Femur (tissue), 1 donor: ENCODE measurements around the gene RET.

Source experiments
- DNase-seq: peaks from one replicate; pipeline ENCODE4 v3.0.0-alpha.2; 2017

RET gene

DNA sequence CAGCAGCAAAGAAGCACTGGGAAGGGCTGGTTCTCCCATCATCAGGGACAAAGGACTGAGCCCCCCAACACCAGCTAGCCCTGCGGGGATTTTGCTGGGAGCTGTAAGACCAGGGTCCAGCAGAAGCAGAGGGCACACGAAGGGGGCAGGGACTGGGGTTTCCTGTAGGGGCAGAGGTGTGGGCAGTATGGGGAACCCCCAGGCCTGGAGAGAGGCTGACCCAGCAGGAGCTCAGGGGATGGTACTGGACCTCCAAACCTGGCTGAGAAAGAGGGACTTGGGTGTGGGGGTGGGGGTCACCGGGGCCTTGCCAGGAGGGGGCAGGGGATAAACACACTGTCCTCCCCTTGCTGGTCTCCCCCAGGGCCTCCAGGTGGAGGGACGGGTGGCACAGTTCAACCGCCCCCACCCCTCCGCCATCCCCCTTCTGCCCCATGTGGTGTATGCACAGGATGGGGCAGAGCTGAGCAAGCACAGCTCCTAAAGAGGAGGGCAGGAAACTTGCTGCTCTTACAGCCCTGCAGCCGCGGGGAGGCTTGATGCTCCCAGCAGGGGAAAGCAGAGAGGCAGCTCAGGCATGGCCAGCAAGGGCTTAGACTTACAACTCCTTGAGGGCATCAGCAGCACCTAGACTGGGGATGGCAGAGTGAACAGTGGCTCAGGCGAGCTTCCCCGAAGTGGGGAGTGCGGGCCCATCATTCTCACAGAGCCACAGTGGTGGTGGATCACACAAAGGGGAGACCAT lies 12.4 kb upstream of the RET start:
- DNase-seq, result no peak

DNA sequence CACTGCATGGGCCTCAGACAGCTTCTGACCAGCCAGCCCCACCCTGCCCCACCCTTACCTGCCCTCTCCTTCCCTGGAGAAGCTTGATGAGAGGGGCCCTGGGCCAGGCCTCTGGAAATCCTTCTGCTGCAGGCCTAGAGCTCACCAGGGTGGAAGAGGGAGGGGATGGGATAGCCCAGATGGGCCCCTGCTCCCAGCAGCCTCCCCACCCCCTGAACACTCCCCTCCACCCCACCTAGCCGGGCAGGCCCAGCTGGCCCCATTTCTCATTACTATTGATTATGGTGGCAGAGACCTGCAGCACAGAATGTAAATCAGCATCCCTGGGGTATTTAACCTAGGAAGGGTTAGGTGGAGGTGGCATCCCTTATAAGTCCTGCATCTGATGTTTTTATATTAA lies 11.6 kb upstream of the RET start:
- DNase-seq, result no peak

DNA sequence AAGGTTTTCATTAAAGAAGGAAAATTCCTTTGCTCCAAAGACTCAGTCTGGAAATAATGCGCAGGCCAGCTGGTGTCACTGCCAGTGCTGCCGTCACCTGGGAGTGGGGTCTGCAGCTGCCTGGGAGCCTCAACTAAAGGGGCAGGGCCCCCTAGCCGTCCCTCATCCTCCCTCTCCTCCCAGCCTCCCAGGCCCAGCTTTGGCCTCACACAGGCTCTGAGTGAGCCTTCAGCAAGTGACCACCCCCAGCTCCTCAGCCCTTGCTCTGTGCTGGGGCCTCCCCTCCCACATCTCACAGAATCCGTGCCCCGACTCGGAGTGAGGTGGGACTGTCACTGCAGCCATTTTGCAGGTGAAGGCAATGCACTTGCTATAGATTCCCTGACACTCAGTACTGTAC lies 11.1 kb upstream of the RET start:
- DNase-seq, result no peak

DNA sequence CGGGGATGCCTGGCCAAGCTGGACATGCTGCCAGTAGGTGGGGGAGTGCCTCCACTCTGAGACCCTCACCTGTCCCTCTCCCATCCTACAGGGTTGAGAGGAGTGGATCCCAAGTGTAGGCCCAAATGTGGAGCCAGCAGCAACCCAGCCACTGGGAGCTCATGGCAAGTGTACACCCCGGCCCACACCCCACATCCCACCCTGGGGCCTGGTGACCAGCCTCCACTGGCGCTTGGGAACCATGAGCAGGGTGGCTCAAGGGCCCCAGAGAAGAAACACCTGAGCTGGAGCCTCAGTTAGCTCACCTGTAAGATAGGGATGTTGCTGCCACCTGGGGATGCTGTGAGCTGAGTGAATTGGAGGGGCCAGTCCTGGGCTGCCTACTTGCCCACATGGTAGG lies 10.4 kb upstream of the RET start:
- DNase-seq, result no peak

DNA sequence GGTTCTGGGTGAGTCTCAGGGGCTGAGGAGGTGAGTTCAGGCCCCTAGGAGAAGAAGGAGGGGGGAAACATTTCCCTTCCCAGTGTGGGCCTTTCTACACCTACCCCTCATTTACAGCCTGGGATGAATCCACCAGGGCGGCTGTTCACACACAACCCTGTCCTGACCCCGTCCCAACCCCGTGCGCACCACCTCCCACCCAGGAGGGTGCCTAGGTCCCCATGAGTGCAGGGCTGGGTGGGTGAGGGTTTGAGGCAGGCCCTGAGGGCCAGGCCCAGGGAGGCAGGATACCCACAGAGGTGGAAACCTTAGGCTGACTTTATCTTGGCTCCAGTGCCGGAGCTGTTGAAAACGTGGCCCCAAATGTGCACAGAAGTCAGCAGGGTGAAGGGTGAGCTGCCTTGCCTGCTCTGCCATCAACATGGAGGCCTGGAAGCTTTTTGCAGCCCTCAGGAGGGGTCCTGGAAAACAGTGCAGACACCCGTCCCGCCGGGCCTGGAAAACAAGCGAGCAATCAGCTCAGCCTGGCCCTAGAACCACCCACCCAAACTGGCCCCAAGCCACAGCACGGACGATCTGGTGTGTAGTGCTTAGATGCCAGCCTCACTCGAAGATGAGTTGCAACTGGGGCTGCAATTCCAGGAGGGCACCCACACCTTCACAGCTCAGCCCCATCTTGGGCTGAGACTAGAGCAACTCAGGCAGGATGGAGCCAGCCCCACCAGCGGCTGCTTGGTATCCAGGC lies 9.3 kb upstream of the RET start:
- DNase-seq, result no peak

DNA sequence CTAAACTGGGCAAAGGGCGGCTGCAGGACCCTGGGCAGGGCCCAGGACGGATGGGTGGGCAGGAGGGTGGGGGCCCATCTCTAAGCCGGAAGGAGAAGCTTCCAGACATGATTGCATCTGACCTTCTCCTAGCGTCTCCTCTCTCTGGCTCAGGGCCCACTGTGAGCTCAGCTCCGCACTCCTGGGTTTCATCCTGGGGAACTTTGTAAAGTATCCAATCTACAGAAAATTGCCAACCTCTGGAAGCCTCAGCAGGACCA lies 8.8 kb upstream of the RET start:
- no peak for DNase-seq

DNA sequence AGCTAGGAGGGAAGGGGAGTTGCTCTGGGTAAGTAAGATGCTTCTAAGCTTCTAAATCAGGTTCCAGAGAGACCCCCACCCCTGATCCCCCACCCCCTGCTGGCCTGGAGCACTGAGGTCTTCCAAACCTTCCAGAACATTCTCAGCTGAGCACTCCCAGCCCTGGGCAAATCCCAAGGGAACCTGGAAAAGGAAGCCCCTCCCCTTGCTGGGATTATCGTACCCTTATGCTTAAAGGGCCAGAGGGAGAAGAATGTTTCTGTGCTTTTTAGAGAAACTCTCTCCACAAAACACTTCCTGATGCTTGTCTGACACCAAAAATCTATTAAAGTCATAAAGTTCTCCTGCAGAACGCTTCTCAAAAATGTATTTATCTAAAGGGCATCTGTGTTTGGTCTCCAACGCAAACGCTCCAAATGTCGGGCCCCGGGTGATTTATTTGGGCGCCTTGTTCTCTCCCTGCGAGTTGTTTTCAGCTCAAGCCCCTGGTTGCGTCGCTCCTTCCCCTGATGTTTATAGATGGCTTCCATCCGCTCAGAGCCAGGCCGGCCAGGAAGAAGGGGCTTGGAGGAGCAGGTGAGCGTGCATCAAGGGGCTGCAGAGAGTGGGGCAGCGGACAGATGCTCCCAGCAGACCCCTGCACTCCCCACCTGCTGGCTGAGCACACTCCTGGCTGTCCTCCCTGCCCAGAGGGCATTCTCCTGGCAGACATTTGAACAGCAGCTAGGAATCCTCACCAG lies 8.2 kb upstream of the RET start:
- no peak for DNase-seq

DNA sequence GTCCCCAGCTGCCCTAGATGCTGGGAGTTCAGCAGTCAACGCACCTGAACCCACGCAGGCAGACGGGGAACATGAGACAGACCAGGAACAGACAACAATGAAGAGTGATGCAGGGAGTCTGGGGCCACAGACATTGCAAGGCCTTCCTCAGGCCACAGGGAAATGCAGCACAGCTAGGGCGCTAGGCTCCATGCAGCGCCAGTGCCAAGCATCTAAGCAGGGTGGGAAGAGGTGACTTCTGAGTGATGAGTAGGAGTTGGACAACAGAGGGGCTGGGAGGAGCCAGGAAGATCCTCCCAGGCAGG lies 7.7 kb upstream of the RET start:
- no peak for DNase-seq

DNA sequence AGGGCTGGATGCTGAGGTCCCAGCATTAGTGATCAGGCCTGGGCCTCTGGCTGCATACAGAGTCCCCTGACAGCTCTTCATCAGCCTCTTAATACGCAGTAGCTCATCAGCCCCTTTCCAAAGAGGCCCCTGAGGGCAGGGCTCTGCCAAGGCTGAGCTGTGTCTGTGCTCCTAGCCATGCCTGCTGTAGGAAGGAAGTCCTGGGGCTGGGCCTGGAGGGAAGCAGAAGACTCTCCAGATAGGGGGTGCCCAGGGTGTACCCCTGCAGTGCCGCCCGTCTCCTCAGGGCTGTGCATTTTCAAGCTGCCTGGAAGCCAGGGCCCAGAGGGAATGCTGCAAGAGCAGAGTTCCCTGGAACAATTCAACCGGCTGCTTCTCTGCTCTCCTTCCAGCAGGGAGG lies 7.3 kb upstream of the RET start:
- DNase-seq, result no peak

DNA sequence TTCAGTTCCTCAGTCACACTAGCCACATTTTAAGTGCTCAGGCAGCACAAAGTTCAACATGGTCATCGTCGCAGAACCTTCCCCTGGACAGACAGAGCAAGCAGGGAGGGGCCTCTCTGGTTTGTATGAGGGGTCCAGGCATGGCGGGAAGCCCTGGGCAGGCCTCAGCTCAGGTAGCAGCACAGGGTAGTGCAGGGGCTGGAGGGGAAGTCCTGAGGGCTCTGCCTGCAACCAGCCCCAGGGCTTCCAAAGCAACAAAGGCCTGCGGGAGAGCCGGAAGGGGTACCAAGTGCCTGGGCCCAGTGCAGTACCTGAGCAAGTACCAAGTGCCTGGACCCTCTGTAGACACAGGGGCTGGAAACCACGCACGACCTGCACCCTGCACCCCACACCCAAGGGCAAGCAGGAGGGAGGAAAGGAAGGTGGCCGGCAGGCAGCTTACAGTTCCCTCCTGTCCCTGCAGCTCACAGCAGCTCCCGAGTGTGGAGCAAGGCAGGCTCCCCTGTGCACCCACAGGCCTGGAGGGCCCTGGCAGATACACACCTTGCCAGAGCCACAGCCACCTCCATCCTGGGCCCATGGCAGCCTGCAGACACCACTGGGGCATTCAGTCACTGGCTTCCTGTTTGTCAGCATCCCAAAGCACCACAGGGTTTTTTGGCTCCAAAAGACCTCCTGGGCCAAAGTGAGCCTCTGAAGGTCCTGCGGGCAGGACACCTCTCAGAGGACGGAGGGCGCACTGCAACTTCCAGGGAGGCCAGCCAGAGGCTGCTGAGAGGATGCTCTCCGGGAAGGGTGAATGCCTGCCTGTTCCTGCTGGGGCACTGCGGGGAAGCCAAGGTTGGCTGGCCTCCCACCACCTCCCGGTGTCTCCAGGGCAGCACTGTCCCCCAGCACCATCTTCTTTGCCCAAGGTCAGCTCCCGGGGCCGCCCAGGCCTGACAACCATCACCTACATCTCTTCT lies 6.5 kb upstream of the RET start:
- no peak for DNase-seq

DNA sequence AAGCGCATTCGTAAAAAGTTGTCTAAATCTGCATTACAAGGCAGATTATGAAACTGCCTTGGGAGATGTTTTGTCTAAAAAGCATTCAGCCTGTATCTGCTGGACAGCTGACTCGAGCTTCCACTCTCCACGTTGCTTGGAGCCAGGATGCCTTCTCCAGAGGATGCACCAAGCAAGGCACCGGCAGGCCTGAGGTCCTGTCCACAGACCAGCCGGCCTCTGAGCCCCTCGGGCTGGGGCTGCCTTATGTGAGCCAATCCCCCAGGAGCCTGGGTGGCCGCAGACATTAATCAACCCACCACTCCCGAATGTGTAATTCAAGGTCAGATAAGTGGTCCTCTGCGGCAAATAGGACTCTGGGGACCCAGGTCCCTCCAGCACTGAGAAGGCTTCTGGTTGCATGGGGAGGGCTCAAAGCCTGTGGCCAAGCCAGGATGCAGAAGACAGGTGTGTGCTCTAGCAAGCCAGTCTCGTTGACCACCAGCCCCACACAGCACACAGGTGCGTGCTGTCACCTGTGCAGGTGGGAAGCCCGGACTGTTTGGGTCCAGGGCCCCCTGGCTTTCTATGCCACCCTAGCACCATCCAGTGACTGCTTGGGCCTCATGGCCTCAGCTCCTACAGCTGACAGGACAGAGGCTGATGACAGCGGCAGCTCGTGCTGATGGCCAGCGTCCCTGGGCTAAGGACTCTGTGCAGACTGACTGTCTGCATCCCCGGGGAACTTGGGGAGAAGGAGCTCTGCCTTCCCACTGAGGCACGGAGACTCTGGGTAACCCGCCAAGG lies 4.8 kb upstream of the RET start:
- DNase-seq, result no peak

DNA sequence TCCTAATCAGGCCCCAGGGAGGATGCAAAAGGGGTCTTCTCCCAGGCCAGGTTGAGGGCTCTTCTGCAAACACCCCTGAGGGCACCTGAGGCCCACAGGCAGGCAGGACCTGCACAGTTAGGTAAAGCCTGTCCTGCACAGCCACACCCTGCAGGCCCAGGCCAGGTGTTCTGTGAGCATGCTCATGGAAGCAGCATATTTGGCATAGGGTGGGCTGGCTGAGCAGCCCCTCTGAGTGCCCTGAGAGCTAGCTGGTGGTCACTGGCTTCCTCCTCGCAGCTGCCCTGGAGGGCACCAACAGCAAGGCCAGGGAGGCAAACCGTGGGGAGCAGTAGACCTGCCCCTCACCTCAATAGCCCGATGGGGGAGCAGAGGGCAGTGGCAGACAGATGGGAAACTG lies 3.7 kb upstream of the RET start:
- no peak for DNase-seq

DNA sequence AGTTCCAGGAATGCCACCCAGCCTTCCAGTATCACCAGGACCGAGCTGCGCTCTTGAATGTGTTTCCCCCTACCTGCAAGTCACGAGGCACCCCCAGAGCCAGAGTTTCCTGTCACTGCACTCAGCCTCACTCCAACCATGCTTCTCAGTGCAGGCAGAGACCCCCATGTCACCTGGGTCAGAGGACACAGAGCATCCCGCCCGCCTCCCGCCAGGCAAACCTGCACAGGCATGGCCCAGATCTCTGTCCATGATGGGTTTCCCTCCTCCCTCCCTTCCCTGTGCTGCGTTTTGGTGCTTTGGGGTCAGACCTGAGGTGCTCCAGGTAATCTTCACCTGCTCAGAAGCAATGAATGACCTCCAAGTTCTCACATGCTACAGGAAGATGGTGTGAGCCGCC lies 3.1 kb upstream of the RET start:
- no peak for DNase-seq

DNA sequence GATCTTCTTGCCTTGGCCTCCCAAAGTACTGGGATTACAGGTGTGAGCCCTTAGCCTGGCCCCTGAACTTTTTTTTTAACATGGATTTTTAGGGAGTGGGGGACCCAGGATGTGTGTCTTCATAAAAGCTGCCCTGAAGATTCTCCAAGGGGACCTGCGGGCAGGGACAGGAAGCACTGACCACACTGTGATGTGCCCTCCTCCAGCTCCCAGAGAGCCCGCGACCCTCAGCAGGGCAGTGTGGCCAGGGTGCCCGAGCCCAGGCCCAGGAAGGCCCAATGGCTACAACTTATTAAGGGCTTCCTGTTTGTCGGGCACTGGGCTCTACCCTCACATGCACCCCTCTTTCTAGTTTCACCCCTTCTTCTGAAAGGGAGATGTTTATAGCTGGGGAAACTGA lies 2.5 kb upstream of the RET start:
- DNase-seq, result no peak

DNA sequence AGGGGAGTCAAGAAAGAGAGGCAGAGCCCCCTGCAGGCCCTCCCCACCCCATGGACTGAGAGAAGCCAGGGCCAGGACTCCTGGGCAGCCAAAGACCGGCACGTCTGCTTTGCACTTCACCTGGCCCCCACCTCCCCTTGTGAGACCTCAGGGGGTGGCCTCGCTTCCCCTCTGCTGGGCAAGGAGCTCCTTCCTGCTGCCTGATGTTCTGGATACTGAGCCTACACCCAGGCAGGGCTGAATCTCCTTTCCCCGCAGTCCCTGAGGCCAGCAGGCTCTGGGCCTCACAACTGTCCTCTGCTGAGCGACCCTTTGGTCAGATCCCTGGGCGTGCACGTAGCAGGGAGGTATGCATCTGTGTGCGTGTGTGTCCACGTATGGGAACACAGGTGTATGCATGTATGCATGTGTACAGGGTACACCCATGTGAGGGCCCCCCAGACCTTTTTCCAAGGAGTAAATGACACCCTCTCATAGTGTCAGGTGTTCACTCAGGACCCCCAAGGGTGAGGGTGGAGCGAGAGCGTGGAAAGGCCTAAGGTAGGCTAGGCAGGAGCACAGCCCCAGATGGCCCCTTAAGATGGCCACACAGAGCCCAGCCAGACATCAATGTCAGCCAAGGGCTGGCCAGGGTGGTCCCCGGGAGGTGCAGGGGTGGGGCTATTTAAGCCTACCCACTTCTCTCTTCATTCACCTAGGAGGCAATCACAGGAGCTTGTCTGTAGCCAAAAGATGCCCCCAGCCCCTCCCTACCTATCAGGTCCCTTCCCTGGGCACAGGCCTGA lies 1.9 kb upstream of the RET start:
- no peak for DNase-seq

DNA sequence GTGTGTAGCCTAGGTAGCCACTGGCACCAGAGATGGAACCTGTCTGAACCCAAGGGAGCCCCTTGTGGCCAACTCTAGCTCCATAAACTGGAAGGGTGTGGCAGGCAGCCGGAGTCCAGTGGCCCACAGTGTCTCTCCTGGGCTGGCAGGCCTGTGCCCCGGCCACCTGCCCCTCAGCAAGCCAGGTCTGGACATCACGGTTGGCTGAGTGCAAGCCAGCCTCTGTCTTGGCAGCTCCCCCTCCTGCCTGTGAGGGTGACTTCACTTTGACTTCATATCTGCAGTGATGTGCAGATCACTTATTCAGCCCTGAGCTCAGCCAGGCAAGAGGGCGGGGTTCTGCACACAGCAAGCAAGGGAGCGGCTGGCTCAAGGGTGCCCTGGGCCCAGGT lies 1.3 kb upstream of the RET start:
- no peak for DNase-seq

DNA sequence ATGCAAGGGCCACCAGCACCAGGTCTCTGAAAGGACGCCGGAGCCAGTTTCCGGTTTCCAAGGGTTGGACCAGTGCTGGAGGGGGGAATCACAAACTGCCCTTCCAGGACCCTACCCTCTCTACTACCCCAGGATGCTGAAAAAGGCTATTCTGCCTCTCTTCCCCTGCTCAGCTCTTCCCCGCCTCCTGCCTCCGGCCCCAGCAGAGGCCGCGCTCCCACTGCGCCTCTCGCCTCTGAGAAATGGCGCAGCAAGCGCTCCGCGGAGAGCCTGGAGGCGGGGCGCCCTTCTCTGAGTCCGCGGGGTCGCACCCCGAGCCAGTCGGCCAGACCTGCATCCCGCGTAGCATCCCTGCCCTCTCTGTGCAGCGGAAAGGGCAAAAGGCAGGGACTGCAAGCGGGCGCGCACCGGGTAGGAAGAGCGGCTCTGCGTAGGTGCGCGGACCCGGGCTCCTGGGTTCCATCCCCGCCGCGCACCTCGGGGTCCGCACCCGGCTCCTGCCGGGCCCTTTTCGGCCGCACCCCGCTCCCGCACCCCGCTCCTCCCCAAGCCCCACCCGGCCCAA lies 476 bp upstream of the RET start:
- no peak for DNase-seq

DNA sequence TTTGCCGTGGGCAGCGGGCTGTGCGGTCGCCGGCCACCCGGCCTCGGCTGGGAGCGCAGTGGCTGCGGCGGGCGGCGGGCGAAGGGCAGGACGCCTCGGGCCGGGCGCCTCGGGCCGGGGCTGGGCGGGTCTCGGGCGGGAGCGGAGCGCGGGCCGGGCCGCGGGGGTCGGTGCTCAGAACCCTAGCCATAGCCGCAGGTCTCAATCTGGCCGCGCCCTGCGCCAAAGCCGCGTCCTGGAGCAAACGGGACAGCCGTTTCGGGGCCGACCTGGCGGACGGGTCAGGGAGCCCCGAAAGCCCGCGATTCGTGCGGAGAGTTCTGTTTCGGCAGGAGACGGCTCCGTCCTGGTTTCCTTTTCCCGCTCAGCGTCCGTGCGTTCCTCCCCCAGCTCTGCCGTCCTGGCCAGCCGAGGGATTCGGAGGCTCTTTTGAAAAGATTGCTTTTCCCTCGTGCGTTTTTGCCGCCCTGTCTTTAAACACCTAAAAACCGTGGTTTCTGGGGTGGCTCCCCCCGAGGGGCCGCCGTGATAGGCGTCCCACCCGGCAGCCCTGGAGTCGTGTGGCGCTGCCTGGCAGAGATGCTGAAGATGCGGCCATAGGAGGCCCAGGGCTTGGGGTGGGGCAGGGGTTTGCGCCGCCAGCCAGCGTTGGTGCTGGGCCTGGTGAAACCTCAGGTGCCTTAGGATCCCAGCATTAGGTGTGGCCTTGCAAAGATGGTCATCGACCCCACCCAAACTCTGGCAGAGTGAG lies 727 bp downstream of the RET start:
- DNase-seq, result no peak

DNA sequence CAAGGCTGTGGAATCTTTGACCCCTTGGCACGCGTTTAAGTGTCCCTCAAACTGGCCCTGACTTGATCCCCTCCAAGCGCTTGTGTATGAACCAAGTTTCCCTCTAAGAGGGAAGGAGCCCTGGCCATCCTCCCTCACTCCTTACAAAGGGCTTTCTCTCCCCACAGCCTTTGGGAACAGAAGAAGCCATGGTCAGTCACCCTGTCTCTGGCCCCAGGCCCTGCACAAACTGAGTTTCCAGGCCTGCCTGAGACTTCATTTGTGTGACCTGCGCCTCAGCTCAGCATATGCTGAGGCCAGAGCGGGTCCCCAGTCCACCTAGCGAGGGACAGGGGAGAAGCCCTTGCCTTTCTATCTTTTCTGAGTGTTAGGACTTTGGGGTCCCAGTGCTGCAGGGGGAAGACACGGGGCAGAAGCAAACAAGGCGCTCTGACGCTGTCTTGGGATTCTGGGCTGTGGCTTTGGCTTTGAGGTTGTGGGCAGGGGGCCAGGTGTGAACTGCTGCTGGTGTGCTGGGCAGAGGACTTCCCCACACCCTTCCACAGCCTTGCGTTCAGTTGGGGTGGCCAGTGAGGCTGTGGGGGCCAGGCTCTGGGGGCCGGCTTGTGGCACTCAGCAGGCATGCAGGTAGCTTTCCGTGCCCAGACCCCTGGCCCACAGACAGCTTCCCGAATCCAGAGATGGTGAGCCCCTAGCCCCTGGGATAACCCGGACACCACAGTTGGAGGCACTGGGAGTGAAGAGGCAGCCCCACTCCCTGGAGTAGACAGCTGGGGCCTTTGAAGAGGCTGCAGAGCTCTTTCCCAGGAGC lies 1.5 kb downstream of the RET start:
- no peak for DNase-seq

DNA sequence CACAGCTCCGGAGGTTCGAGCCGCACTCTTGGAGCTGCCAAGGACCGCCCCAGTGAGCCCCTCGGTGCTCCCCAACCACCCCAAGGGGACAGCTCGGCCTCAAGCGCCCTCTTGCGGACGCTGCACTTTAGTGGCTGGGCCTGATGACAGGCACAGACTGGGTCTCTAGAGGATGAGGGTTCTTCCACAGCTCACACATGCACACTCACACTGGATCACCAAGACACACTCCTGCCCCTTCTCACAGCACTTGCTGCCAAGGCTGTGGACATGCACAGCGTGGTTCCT lies 2.1 kb downstream of the RET start:
- DNase-seq, result no peak
